ENCODE results near the gene MARCHF5. TPM values are rescaled to one million over a fixed set of nuclear protein-coding genes. Genes with fewer than 3 reads are reported as not detected.

The MARCHF5 gene
- total and polyA plus RNA-seq, 2 of the 8 experiments (the other 6 are each of a cell fraction or from before 2014, with no cell fraction given): 8.7 to 26.8 TPM

GRCh38 chr10:92242910-92243671 is 47.9 kb upstream of the MARCHF5 start (continued):
- TF ChIP-seq KDM5A (IDR thresholded peaks at IDR 0.05; ENCODE audit: low read length) (no peak), ATF3 (IDR thresholded peaks at IDR 0.05; ENCODE audit: insufficient read depth, low read depth, low read length) (no peak), SP2 (IDR thresholded peaks at IDR 0.05; ENCODE audit: low read length) (no peak), CHD7 (IDR thresholded peaks at IDR 0.05; ENCODE audit: insufficient replicate concordance, low read length) (no peak), RAD21 (IDR thresholded peaks at IDR 0.05 in 1 of 2, conservative IDR thresholded peaks at IDR 0.05 in 1 of 2; ENCODE audit: low read depth in 2 of 2, low read length in 2 of 2) (no peak), POU5F1 (IDR thresholded peaks at IDR 0.05; ENCODE audit: low read depth, low read length) (no peak), NANOG (IDR thresholded peaks at IDR 0.05; ENCODE audit: insufficient read depth, low read depth, low read length, poor library complexity, severe bottlenecking) (no peak)

All from H1 (cell line).